HL-60/S4 (cell line): ENCODE measurements around the gene USP53.
"Not testable (repeated sequence)": the region's sequence is repeated elsewhere in the genome, so short reads cannot be mapped to it uniquely, and the experiment has no call there.

Experiments
- in situ Hi-C: fragments of 300-500 bp; cut with MboI; formaldehyde crosslinking; loops from 2 replicates; pipeline ENCODE4 v1.14.3; 2022; ENCODE audit warnings: low sequenced_read_pairs

USP53 gene

DNA sequence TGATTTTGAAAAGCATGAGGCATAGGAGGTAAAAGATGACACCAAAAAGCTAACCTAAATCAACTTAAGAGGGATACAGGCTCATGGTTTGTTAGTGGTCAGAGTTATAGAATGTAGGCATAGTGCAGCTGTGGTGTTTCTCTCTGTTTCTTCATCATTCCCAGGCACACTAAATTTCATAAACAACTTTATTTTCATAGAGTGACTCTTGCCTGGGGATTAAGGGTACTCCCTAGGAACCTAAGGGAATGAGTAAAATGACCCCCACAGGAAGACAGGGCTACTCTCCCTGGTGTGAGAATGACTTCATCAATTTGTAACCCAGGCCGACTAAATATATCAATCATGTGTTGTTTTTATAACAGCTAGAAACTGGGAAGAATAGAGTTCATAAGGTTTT lies 98.3 kb downstream of the USP53 start:
- in situ Hi-C loops: loop anchor here (10.0 to 25.0 kb wide), 2 partner anchors 326 to 744 kb away; partner anchors contain the start of gene PDE5A

DNA sequence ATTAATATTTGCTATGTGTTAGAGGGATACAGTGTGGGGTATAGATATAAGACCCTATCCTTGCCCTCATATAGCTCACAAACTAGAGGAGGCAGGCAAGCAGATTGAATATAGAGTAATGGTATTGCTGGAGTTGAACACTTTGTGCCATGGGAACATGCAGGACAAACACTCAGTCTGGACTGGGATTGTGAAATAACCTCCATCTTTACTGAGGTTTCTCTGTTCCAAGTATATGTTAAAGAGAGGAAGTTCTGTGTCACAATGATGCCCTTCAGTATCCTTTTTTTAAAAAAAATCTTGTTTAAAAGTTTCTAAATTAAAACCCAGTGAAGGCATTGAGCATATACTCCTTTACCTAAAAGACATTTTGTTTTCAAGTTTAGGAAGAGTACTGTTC lies 100.7 kb downstream of the USP53 start:
- in situ Hi-C loops: loop anchor here (10.0 to 25.0 kb wide), 2 partner anchors 324 to 742 kb away; partner anchors contain the start of gene PDE5A

DNA sequence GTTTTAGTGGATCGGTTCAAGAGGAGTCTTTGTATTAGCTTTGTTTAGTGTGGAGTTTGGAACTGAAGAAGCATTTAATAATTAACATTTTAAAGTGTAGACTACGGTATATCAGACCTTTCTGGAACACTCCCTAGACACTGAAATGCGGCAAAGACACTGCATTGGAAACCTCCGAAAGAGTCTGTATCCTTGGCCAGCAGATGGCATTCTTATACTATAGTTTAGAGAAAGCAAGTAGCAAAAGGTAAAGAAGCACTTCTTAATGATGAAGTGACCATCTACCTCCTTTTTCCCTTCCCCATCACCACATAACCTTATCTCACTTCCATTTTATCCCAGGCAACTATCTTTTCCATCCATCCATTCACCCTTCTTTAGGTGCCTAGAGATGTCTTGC lies 101.8 kb downstream of the USP53 start:
- in situ Hi-C loops: loop anchor here (10.0 to 25.0 kb wide), 2 partner anchors 323 to 740 kb away; partner anchors contain the start of gene PDE5A

DNA sequence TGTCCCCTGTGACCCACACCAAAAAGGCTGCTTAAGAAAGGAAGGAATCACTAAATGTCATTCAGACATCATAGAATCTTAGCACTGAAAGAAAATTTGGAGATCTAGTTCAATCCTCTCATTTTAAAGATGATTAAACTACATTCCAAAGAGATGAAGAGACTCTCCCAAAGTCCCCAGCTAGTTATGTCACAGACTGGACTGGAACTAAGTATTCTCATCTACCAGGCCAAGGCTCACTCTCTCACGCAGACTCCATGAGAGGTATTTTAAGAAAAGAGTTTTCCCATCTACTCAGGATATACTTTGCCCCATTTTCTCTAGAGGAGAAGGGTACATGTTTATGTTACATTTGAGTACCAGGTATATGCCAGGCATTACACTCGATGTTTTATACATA lies 102.5 kb downstream of the USP53 start:
- in situ Hi-C loops: loop anchor here (10.0 to 25.0 kb wide), 2 partner anchors 322 to 740 kb away; partner anchors contain the start of gene PDE5A

DNA sequence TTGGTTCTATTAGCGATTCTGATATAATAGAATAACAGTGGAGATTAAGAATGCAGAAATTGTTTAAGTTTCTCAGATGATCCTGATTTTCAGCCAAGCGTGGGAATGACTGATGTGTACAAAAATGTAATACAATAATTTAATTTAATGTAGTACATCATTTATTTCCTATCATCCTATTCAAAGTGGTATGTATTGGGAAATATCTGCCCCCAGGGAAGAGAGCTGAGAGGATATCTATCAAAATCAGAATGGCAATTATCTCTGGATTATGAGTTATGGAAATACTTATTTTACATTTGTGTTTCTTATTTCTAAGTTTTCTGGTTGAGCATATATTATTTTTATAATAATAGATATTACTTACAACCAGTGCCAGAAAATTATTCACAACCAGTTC lies 105.5 kb downstream of the USP53 start:
- in situ Hi-C loops: loop anchor here (10.0 to 25.0 kb wide), 2 partner anchors 319 to 737 kb away; partner anchors contain the start of gene PDE5A

DNA sequence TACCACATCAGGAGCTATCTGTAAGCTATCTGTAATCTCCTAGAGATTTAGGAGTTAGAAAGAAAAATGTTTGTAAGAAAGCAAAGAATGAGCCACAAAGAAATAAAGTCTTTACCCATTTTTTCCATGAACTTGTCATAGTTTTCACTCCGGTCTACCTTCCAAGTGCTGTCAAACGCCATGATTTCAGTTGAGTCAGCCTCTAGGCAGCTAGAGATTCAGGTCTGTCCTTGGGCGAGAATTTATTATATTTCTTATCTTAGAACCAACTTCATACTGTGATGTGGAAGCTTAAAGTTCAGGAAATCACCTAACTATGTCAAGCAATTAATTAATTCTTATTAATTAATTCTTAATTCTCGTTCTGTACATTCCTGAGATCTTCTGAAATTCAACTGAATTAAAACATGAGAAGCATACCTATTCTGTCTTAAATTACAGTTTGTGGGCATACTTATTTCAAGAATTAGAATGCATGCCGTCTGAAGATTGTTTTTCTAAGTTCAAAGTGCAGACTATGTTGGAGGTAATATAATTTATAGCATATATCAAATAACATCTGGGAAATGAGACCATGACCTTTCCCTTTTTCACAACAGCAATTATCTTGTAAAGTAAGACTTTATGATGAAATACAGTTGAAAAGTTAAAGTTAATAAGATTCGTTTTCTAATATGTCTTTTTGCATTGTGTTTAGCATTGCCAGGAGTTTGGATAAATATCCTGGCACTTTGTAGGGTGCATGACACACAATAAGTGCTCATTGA lies 109.6 kb downstream of the USP53 start, which contains the start of gene FABP2:
TSS of gene FABP2 (minus strand) at position 218 of the 767 bp plus-strand sequence. CDS start at position 182, 36 bp downstream.
- in situ Hi-C loops: loop anchor here (25.0 kb wide), 1 partner anchor 315 kb away; the partner anchor contains the start of gene PDE5A

DNA sequence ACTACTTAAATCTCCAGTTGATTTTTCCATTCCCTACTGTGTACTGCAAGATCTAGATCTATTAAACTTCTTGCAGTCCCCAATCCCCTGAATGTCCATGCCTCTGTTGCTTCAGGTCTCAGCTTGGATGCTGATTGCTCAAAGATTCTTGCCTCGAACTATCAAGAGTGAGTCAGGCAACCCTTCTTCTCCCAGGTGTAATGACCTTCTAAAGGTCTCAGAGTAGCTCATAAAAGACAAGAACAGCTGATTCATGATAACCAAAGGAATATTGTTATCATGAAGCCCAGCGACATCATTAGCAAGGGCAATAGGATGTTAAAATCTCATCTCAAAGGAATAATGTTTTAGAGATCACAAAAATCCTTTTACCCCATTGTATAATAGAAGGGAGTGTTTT lies 116.2 kb downstream of the USP53 start:
- in situ Hi-C loops: no loop called here

DNA sequence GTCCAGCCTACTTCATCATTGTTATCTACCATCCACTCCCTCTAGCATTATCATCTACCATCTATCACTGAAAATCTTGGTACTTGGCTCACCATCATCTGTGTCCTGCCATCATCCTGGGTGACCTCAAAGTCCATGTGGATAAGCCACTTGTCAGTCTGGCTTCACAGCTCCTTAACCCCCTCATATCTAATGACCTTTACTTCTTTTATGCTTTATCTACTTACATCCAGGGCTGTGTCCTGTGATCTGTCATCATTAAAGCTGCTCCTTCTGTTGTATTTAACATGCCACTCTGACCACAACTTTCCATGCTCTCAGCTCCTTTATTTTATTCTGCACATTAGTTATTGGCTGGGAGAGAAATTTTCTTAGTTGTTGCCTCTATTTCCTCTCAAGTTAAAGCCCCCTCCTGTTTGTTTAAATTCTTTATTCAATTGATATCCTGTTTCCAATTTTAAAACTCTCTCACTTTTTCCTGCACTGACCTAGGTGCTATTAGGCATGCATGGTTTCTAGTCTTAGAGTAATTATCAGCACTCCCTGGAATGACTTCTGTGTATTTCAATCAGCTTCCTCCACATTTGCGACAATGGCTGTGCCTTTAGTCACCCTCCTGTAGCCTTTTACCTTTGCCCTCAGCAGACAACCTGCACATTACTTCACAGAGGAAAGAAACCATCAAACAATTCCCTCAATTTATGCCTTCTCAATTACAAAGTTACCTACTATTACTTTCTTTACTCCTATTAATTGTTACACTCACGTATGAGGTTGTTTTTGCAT lies 117.5 kb downstream of the USP53 start:
- in situ Hi-C loops: no loop called here

DNA sequence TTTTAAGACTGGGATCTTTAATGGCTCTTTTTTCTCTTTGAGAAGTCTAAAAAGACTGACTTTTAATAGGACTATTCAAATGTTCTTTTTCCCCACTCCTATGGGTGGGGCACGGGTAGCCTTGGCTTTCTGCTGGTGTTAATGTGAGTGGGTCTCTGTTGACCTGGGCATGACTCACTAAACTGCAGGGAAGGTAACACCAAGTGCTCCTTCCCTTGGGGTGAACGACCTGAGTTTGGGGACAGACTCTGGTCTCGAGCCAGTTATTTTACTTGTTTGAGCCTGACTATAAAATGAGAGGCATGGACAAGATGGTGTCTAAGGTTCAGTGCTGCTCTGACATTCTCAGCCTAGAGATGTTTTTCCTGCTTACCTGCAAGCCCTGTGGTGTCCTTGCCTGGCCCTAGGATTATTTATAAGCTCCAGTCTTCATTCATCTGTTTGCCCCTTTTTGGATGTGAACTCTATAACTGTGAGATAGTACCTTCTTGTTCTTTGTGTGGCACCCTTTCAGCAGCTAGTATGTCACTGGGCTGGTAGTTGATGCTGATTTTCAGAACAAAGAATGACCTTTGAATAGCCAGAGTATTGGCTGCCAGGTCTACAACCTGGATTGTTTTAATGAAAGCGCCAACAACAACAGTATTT lies 123.9 kb downstream of the USP53 start:
- in situ Hi-C loops: not testable (repeated sequence)

DNA sequence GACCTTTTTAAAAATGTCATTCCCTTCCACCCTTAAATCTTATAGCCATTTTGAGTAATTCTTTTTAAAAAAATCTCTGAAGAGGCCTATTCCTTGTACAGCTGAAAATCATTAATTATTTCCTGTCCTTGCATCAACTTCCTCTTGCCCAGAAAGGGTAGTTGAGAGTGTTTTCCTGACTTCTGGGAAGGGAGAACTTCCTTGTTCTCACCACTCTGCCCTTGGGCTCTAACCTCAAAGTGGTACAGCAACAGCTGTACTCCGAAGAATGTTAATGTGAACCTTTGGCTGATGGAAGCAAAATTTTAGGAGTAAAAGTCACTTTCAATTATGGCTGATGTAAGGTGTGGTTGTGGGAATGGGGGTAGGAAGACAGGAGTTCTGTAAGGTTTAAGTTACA lies 124.5 kb downstream of the USP53 start:
- in situ Hi-C loops: no loop called here

DNA sequence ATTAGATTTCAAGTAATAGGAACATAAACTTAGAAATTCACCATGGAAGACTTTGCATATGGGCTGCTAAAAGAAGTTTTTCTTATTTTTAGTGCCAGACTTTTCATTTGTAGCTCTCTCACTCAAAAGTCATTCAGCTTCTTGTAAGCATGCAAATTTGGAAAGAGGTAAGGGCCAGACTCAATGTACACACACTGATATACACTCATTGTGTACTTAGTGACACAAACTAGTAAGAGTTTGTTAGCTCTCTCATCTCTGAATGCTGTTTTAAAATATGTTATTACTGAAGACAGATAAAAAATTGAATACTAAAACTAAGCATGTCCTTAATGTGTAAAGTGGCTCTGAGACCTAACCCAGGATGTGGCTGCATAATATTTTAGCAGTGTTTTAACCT lies 127.4 kb downstream of the USP53 start:
- in situ Hi-C loops: not testable (repeated sequence)

DNA sequence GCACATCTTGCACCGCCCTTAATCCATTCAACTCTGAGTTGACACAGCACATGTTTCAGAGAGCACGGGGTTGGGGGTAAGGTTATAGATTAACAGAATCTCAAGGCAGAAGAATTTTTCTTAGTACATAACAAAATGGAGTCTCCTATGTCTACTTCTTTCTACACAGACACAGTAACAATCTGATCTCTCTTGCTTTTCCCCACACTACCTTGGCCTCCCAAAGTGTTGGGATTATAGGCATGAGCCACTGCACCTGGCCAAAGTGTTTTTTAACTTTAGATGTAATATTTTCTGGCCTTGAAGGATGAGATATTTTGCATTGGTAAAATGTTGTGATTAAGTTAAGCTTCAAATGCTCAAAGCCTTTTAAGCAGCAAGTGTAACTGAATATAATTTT lies 130.8 kb downstream of the USP53 start:
- in situ Hi-C loops: not testable (repeated sequence)
